Activated CD4-positive, alpha-beta memory T cell treated with anti-CD3 and anti-CD28 coated beads, Interleukin-2, amount 10 ng/mL, durations not matched to agents 7 days and 5 days (primary cell): ENCODE measurements around the gene PRPF31. TPM values are rescaled to one million over a fixed set of nuclear protein-coding genes. Genes with fewer than 3 reads are reported as not detected.

Experiments
- CTCF ChIA-PET: fragments of 350-600 bp; sonication (Branson Sonifier 250); formaldehyde crosslinking; loops from one replicate; lab custom pipeline; 2021; ENCODE audit warnings: antibody characterized with exemption, inconsistent platforms; lab: Charles Lee
- POLR2A ChIA-PET: fragments of 350-600 bp; sonication (Branson Sonifier 250); formaldehyde crosslinking; loops from one replicate; lab custom pipeline; 2021; ENCODE audit warnings: antibody characterized with exemption; lab: Charles Lee
- DNase-seq: peaks from one replicate; pipeline ENCODE4 v3.0.0-alpha.2; 2020
- H3K27ac Mint-ChIP-seq: one replicate; pipeline ENCODE4 v1.8.0; 2021; ENCODE audit warnings: mild to moderate bottlenecking, mixed read lengths
- H3K27me3 Mint-ChIP-seq: one replicate; pipeline ENCODE4 v1.8.0; 2021; ENCODE audit warnings: mixed read lengths
- H3K36me3 Mint-ChIP-seq: one replicate; pipeline ENCODE4 v1.8.0; 2021; ENCODE audit warnings: low read depth, mixed read lengths
- H3K4me1 Mint-ChIP-seq: one replicate; pipeline ENCODE4 v1.8.0; 2021; ENCODE audit warnings: mixed read lengths
- H3K4me3 Mint-ChIP-seq: one replicate; pipeline ENCODE4 v1.8.0; 2021; ENCODE audit warnings: mild to moderate bottlenecking, mixed read lengths
- H3K9me3 Mint-ChIP-seq: one replicate; pipeline ENCODE4 v1.8.0; 2021; ENCODE audit warnings: mixed read lengths
- total RNA-seq, 2 experiments: library from RNA; stranded (reverse); gene quantifications; one replicate each; pipeline ENCODE4 v1.2.3, GENCODE V29; 2021

PRPF31 gene
- total RNA-seq, 2 experiments from 2014 or later: 53.5 to 55.0 TPM

GRCh38 chr19:54172471-54173358 lies 57.2 kb downstream of the PRPF31 start, which contains the start of gene TMC4:
TMC4 (minus strand) TSS chr19:54173160; CDS start chr19:54173117, 43 bp downstream.
- POLR2A ChIA-PET: interaction anchor here (0.6 to 2.6 kb wide), 6 partner anchors 13 to 35 kb away, joined by 3 to 6 read pairs (median 4); partner anchors contain the start of genes CNOT3, LENG1 and MBOAT7
- CTCF ChIA-PET: no interaction called here
- no peak for DNase-seq

GRCh38 chr19:54173359-54173699 lies 57.8 kb downstream of the PRPF31 start:
- Mint-ChIP-seq H3K36me3 (peaks cover 4% of the 10 kb centered on the region), H3K4me1 (peaks cover 3% of the 10 kb centered on the region), H3K27ac (no peak overlapping the region), H3K4me3 (no peak overlapping the region), H3K27me3 (no peaks in the 10 kb centered on the region), H3K9me3 (no peaks in the 10 kb centered on the region)
- POLR2A ChIA-PET: interaction anchor here (0.7 to 2.6 kb wide), 6 partner anchors 12 to 35 kb away, joined by 3 to 6 read pairs (median 4); partner anchors contain the start of genes CNOT3 and LENG1
- CTCF ChIA-PET: interaction anchor here (0.6 to 0.9 kb wide), 2 partner anchors 93 to 218 kb away, joined by 3 read pairs; no protein-coding TSS in a partner anchor
- DNase-seq: no peak

More at GRCh38 chr19:54172471-54173358, 57.2 kb downstream of the PRPF31 start, which contains the start of gene TMC4:
- H3K4me1 Mint-ChIP-seq: peaks cover 6% of the 10 kb centered on the region
- no peaks in the 10 kb centered on the region for H3K36me3 Mint-ChIP-seq
- H3K27me3 Mint-ChIP-seq: no peaks in the 10 kb centered on the region
- H3K27ac Mint-ChIP-seq: no peak within 1 kb of the TSS
- H3K9me3 Mint-ChIP-seq: no peaks in the 10 kb centered on the region
- H3K4me3 Mint-ChIP-seq: no peak within 1 kb of the TSS

DNA sequence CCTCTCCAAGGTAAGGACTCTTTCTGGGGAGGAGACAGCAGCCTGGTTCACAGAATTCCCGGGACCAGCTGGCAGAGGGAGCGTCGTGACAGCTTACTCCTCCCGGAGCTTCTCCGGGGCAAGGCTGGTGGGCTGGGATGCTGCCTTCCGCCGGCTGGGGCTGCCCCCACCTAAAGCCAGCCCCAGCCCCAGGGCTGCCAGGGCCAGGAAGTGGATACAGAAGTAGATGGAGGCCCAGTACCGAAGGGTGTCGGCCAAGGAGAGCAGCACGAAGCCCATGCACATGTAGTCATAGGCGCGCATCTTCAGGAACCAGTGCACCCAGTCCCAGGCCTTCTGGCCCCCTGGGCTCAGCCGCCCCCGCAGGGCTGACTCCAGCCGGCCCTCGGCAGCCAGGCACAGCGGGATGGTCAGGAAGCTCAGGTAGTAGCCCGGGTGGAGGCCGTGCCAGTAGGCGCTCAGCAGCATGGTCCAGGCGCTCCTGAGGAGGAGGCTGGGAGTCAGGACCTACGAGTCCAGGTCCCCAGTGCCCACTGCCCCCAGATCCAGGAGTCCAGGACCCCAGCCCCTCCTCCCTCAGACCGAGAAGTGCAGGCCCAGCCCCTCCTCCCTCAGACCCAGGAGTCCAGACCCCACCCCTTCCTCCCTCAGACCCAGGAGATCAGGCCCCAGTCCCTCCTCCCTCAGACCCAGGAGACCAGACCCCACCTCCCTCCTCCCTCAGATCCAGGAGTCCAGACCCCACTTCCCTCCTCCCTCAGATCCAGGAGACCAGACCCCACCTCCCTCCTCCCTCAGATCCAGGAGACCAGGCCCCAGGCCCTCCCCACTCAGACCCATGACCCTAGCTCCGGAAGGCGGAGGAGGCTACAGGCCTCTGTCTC lies 58.6 kb downstream of the PRPF31 start:
- CTCF ChIA-PET: interaction anchor here (0.6 to 0.9 kb wide), 3 partner anchors 92 to 217 kb away, joined by 3 to 4 read pairs (median 3); no protein-coding TSS in a partner anchor
- Mint-ChIP-seq H3K4me1 (peaks cover 2% of the 10 kb centered on the region), H3K27ac (no peak overlapping the region), H3K27me3 (no peaks in the 10 kb centered on the region), H3K9me3 (no peaks in the 10 kb centered on the region), H3K4me3 (no peak overlapping the region), H3K36me3 (peaks cover 9% of the 10 kb centered on the region)
- DNase-seq: no peak
- POLR2A ChIA-PET: interaction anchor here (0.8 to 2.6 kb wide), 5 partner anchors 12 to 27 kb away, joined by 3 to 6 read pairs (median 3); partner anchors contain the start of gene LENG1

GRCh38 chr19:54178581-54179261 lies 63.2 kb downstream of the PRPF31 start:
- no peaks in the 10 kb centered on the region for H3K27me3 Mint-ChIP-seq
- peak; percentile 51 for DNase-seq
- no peak overlapping the region for H3K27ac Mint-ChIP-seq
- peaks cover 18% of the 10 kb centered on the region for H3K36me3 Mint-ChIP-seq
- H3K4me1 Mint-ChIP-seq: peaks cover under 1% of the 10 kb centered on the region
- CTCF ChIA-PET: no interaction called here
- POLR2A ChIA-PET: no interaction called here
- no peaks in the 10 kb centered on the region for H3K9me3 Mint-ChIP-seq
- H3K4me3 Mint-ChIP-seq: no peak overlapping the region

- Mint-ChIP-seq H3K4me3 (no peak overlapping the region), H3K27ac (no peak overlapping the region), H3K4me1 (peaks cover 2% of the 10 kb centered on the region), H3K36me3 (peaks cover 23% of the 10 kb centered on the region), H3K27me3 (no peaks in the 10 kb centered on the region), H3K9me3 (no peaks in the 10 kb centered on the region)
- CTCF ChIA-PET: no interaction called here
- DNase-seq: no peak
- POLR2A ChIA-PET: interaction anchor here (1.0 kb wide), 1 partner anchor 19 kb away, joined by 3 read pairs; no protein-coding TSS in a partner anchor
Observed at GRCh38 chr19:54179262-54179852, 63.8 kb downstream of the PRPF31 start.

DNA sequence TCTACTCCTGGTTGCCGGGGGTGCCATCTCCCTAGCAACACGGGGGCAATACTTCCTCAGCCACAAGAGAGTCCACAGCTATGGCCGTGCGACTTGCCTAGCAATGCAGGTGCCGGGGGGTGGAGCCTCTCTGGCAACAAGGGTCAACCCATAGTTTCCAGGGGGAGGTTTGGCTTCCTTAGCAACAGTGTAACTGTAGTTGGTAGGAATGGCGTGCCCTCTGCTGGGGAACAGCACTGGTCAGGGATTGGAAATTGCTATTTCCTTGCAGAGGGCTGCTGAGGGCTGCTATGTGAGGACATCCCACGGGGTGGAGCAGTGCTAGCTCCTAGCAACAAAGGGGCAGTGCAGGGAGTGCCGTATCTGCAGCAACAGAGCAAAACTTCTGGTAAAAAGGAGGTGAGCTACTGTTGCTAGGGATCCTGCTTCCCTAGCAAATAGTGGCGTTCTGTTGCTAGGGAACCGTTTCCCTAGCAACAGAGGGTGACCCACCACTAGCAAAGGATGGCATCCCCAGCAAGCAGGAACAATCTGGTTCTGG lies 64.4 kb downstream of the PRPF31 start:
- peaks cover 23% of the 10 kb centered on the region for H3K36me3 Mint-ChIP-seq
- no peak overlapping the region for H3K27ac Mint-ChIP-seq
- H3K4me3 Mint-ChIP-seq: no peak overlapping the region
- DNase-seq: no peak
- H3K4me1 Mint-ChIP-seq: peaks cover 2% of the 10 kb centered on the region
- H3K9me3 Mint-ChIP-seq: no peaks in the 10 kb centered on the region
- ChIA-PET POLR2A (interaction anchor here (1.0 kb wide), 1 partner anchor 19 kb away, joined by 3 read pairs; no protein-coding TSS in a partner anchor), CTCF (no interaction called here)
- H3K27me3 Mint-ChIP-seq: no peaks in the 10 kb centered on the region

GRCh38 chr19:54180691-54181091 lies 65.1 kb downstream of the PRPF31 start:
- Mint-ChIP-seq H3K27ac (no peak overlapping the region), H3K27me3 (no peaks in the 10 kb centered on the region), H3K36me3 (peaks cover 26% of the 10 kb centered on the region), H3K4me3 (no peak overlapping the region), H3K9me3 (no peaks in the 10 kb centered on the region), H3K4me1 (peaks cover 2% of the 10 kb centered on the region)
- no peak for DNase-seq
- ChIA-PET POLR2A (interaction anchor here (1.0 kb wide), 1 partner anchor 20 kb away, joined by 3 read pairs; no protein-coding TSS in a partner anchor), CTCF (no interaction called here)

Other genes with a start within 250 kb of the PRPF31 start
- gene MYADM, start 247.9 kb upstream of the PRPF31 start, total RNA-seq: 100 to 1,000 TPM; 109 TPM
- gene PRKCG, start 233.6 kb upstream of the PRPF31 start, total RNA-seq: not detected
- not detected for gene CACNG7, start 206.5 kb upstream of the PRPF31 start, total RNA-seq
- gene CACNG8, start 152.8 kb upstream of the PRPF31 start, total RNA-seq: under 1 TPM in 1 of 2 experiments, not detected in 1; 0.05 TPM
- not detected for gene CACNG6, start 124.1 kb upstream of the PRPF31 start, total RNA-seq
- not detected for gene VSTM1, start 51.9 kb upstream of the PRPF31 start, total RNA-seq
- not detected for gene TARM1, start 34.4 kb upstream of the PRPF31 start, total RNA-seq
- under 1 TPM in 1 of 2 experiments, not detected in 1; 0.40 TPM for gene OSCAR, start 15.0 kb upstream of the PRPF31 start, total RNA-seq
- gene NDUFA3, start 12.9 kb upstream of the PRPF31 start, total RNA-seq: 100 to 1,000 TPM; 115 to 116 TPM
- 10 to 100 TPM; 44.4 to 47.1 TPM for gene TFPT, start 97 bp upstream of the PRPF31 start, total RNA-seq
- gene CNOT3, start 22.0 kb downstream of the PRPF31 start, total RNA-seq: 10 to 100 TPM; 62.6 to 66.9 TPM
- gene LENG1, start 44.0 kb downstream of the PRPF31 start, total RNA-seq: 1 to 10 TPM; 8.3 to 9.2 TPM
- 1 to 10 TPM; 2.8 to 3.2 TPM for gene TMC4, start 57.4 kb downstream of the PRPF31 start, total RNA-seq
- 10 to 100 TPM; 90.8 to 93.4 TPM for gene MBOAT7, start 73.8 kb downstream of the PRPF31 start, total RNA-seq
- 10 to 100 TPM; 10.9 to 13.6 TPM for gene TSEN34, start 75.6 kb downstream of the PRPF31 start, total RNA-seq
- 1,000 to 10,000 TPM; 1,045 to 1,051 TPM for gene RPS9, start 85.1 kb downstream of the PRPF31 start, total RNA-seq
- gene LILRB3, start 107.3 kb downstream of the PRPF31 start, total RNA-seq: 1 to 10 TPM; 5.3 to 5.8 TPM
- under 1 TPM; 0.65 to 0.68 TPM for gene LILRA6, start 127.0 kb downstream of the PRPF31 start, total RNA-seq
- not detected for gene LILRB5, start 141.5 kb downstream of the PRPF31 start, total RNA-seq
- gene LILRB2, start 165.4 kb downstream of the PRPF31 start, total RNA-seq: not detected
- not detected for gene LILRA5, start 197.4 kb downstream of the PRPF31 start, total RNA-seq
- gene LILRA4, start 223.4 kb downstream of the PRPF31 start, total RNA-seq: not detected
- gene LAIR1, start 249.2 kb downstream of the PRPF31 start, total RNA-seq: 10 to 100 TPM; 56.6 to 59.0 TPM